ENCODE data around the gene HDGFL2.

The HDGFL2 gene

GRCh38 chr19:4503132-4503824 is 31.2 kb downstream of the HDGFL2 start:
- DNase-seq (no peak), ATAC-seq (ENCODE audit: insufficient read depth, low read depth) (no peak)
- H3K4me2 ChIP-seq (ENCODE audit: insufficient read depth, low read length) = no peak overlapping the region
- peaks cover 66% of the 10 kb centered on the region for H3K36me3 ChIP-seq (ENCODE audit: insufficient read depth, low read length)
- H3K27ac ChIP-seq (ENCODE audit: low read length) = no peak overlapping the region
- H3K27me3 ChIP-seq (ENCODE audit: insufficient read depth, low read length, poor library complexity) = no peaks in the 10 kb centered on the region
- H3K79me2 ChIP-seq (ENCODE audit: insufficient read depth, low read length) = no peaks in the 10 kb centered on the region
- H2AFZ ChIP-seq (ENCODE audit: low read depth, low read length) = no peak overlapping the region
- 0 out of 2 replicates have a peak, but pooled peaks cover 4% of the 10 kb centered on the region for H4K20me1 ChIP-seq (ENCODE audit: insufficient read depth, low read length)
- H3K4me1 ChIP-seq (ENCODE audit: insufficient read depth, low read length) = no peaks in the 10 kb centered on the region
- no peak overlapping the region for H3K4me3 ChIP-seq (ENCODE audit: low read depth in 1 of 2, low read length in 2 of 2)
- TF ChIP-seq CTCF (IDR thresholded peaks at IDR 0.05; ENCODE audit: borderline replicate concordance, extremely low read depth, low read length, poor library complexity, severe bottlenecking) = no peak
- no peak for TF ChIP-seq EZH2 (IDR thresholded peaks at IDR 0.05; ENCODE audit: borderline replicate concordance, low read depth, low read length, severe bottlenecking)
- H3K9ac ChIP-seq (ENCODE audit: low read depth, low read length) = no peak overlapping the region
- no peaks in the 10 kb centered on the region for H3K9me3 ChIP-seq (ENCODE audit: insufficient read depth, low read length, severe bottlenecking)

DNA sequence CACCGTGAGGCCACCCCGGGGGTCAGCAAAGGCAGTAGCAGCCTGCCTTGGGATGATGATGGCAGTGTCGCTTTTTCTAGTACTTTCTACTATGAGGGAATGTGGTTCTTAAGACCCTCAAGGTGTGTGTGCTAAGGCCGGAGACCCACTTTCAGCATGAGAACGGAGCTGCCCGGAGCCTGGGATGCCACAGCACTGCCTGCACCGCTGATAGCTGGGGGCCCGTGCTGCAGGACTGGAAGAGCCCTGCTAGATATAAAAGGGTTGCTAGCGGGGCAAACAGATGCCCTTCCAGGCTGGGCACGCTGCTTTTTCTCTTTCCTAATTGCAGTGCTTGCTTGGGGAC is 31.7 kb downstream of the HDGFL2 start:
- H3K27me3 ChIP-seq (ENCODE audit: insufficient read depth, low read length, poor library complexity) = no peaks in the 10 kb centered on the region
- H3K9me3 ChIP-seq (ENCODE audit: insufficient read depth, low read length, severe bottlenecking) = no peaks in the 10 kb centered on the region
- DNase-seq = no peak
- H3K4me2 ChIP-seq (ENCODE audit: insufficient read depth, low read length) = no peak overlapping the region
- H3K27ac ChIP-seq (ENCODE audit: low read length) = no peak overlapping the region
- H4K20me1 ChIP-seq (ENCODE audit: insufficient read depth, low read length) = 0 out of 2 replicates have a peak, but pooled peaks cover 4% of the 10 kb centered on the region
- no peak for ATAC-seq (ENCODE audit: insufficient read depth, low read depth)
- peaks cover 61% of the 10 kb centered on the region for H3K36me3 ChIP-seq (ENCODE audit: insufficient read depth, low read length)
- H2AFZ ChIP-seq (ENCODE audit: low read depth, low read length) = no peak overlapping the region
- no peak overlapping the region for H3K9ac ChIP-seq (ENCODE audit: low read depth, low read length)
- no peaks in the 10 kb centered on the region for H3K4me1 ChIP-seq (ENCODE audit: insufficient read depth, low read length)
- H3K4me3 ChIP-seq (ENCODE audit: low read depth in 1 of 2, low read length in 2 of 2) = no peak overlapping the region
- TF ChIP-seq CTCF (IDR thresholded peaks at IDR 0.05; ENCODE audit: borderline replicate concordance, extremely low read depth, low read length, poor library complexity, severe bottlenecking) (no peak), EZH2 (IDR thresholded peaks at IDR 0.05; ENCODE audit: borderline replicate concordance, low read depth, low read length, severe bottlenecking) (no peak)
- no peaks in the 10 kb centered on the region for H3K79me2 ChIP-seq (ENCODE audit: insufficient read depth, low read length)

- Histone ChIP-seq H3K9me3 (ENCODE audit: insufficient read depth, low read length, severe bottlenecking) (no peaks in the 10 kb centered on the region), H3K9ac (ENCODE audit: low read depth, low read length) (no peak overlapping the region), H3K27ac (ENCODE audit: low read length) (no peak overlapping the region), H3K4me2 (ENCODE audit: insufficient read depth, low read length) (no peak overlapping the region), H3K27me3 (ENCODE audit: insufficient read depth, low read length, poor library complexity) (no peaks in the 10 kb centered on the region), H3K79me2 (ENCODE audit: insufficient read depth, low read length) (no peaks in the 10 kb centered on the region), H3K4me1 (ENCODE audit: insufficient read depth, low read length) (no peaks in the 10 kb centered on the region), H3K36me3 (ENCODE audit: insufficient read depth, low read length) (peaks cover 60% of the 10 kb centered on the region), H2AFZ (ENCODE audit: low read depth, low read length) (no peak overlapping the region), H3K4me3 (ENCODE audit: low read depth in 1 of 2, low read length in 2 of 2) (no peak overlapping the region), H4K20me1 (ENCODE audit: insufficient read depth, low read length) (0 out of 2 replicates have a peak, but pooled peaks cover 4% of the 10 kb centered on the region)
- no peak for ATAC-seq (ENCODE audit: insufficient read depth, low read depth)
- TF ChIP-seq CTCF (IDR thresholded peaks at IDR 0.05; ENCODE audit: borderline replicate concordance, extremely low read depth, low read length, poor library complexity, severe bottlenecking) = no peak
- TF ChIP-seq EZH2 (IDR thresholded peaks at IDR 0.05; ENCODE audit: borderline replicate concordance, low read depth, low read length, severe bottlenecking) = no peak
- no peak for DNase-seq
Observed at GRCh38 chr19:4504297-4504701, 32.2 kb downstream of the HDGFL2 start.
